C4-2B (cell line): ENCODE data around the gene IQGAP2.

ENCODE experiments used
- H3K27ac ChIP-seq: fragments of 450-650 bp; 2 replicates; pipeline ENCODE4 v1.5.1; 2017
- CTCF ChIP-seq: fragments of 450-650 bp; conservative IDR thresholded peaks from 2 replicates; pipeline ENCODE4 v1.5.1; 2017; ENCODE audit warnings: mild to moderate bottlenecking
- ZFX ChIP-seq: fragments of 450-650 bp; IDR thresholded peaks from 2 replicates; pipeline ENCODE4 v1.6.1; 2017

The IQGAP2 gene

GRCh38 chr5:76695346-76695745, 292.3 kb downstream of the IQGAP2 start:
- no peak for TF ChIP-seq ZFX
- no peak for TF ChIP-seq CTCF
- H3K27ac ChIP-seq, result no peak overlapping the region

GRCh38 chr5:76696251-76696650, 293.2 kb downstream of the IQGAP2 start:
- no peak for TF ChIP-seq CTCF
- TF ChIP-seq ZFX, result no peak
- no peak overlapping the region for H3K27ac ChIP-seq

GRCh38 chr5:76697670-76698069, 294.6 kb downstream of the IQGAP2 start:
- TF ChIP-seq ZFX (no peak), CTCF (no peak)
- H3K27ac ChIP-seq, result no peak overlapping the region

GRCh38 chr5:76700571-76700970, 297.5 kb downstream of the IQGAP2 start:
- TF ChIP-seq CTCF, result no peak
- H3K27ac ChIP-seq, result no peak overlapping the region

- no peak overlapping the region for H3K27ac ChIP-seq
- TF ChIP-seq ZFX, result no peak
- no peak for TF ChIP-seq CTCF
Observed at GRCh38 chr5:76701298-76701697, 298.2 kb downstream of the IQGAP2 start.

GRCh38 chr5:76703707-76704106, 300.6 kb downstream of the IQGAP2 start:
- TF ChIP-seq ZFX (no peak), CTCF (no peak)

GRCh38 chr5:76704131-76704663, 301.1 kb downstream of the IQGAP2 start:
- H3K27ac ChIP-seq, result no peak overlapping the region
- TF ChIP-seq ZFX (no peak), CTCF (no peak)

More at GRCh38 chr5:76703707-76704106, 300.6 kb downstream of the IQGAP2 start:
- no peak overlapping the region for H3K27ac ChIP-seq
